Measurements from ENCODE around the gene UPP2. TPM values are rescaled to one million over a fixed set of nuclear protein-coding genes. Genes with fewer than 3 reads are reported as not detected.

The UPP2 gene
- under 1 TPM in 3 of 12 donors, not detected in 9; 0.06 to 0.08 (median 0.08) TPM for polyA plus RNA-seq (ENCODE audit: insufficient read length in 12 of 12)
- long read RNA-seq, donor 1, result 0 reads
- long read RNA-seq, donor 2, result 0 reads
- long read RNA-seq, donor 3, result 0 reads
- long read RNA-seq, donor 4, result 0 reads
- long read RNA-seq, donor 5, result 0 reads
- long read RNA-seq, donor 6, result 0 reads
- long read RNA-seq, donor 7, result 0 reads
- long read RNA-seq, donor 8, result 0 reads
- long read RNA-seq, donor 9, result 0 reads
- long read RNA-seq, donor 10, result 0 reads
- long read RNA-seq, donor 11, result 0 reads

DNA sequence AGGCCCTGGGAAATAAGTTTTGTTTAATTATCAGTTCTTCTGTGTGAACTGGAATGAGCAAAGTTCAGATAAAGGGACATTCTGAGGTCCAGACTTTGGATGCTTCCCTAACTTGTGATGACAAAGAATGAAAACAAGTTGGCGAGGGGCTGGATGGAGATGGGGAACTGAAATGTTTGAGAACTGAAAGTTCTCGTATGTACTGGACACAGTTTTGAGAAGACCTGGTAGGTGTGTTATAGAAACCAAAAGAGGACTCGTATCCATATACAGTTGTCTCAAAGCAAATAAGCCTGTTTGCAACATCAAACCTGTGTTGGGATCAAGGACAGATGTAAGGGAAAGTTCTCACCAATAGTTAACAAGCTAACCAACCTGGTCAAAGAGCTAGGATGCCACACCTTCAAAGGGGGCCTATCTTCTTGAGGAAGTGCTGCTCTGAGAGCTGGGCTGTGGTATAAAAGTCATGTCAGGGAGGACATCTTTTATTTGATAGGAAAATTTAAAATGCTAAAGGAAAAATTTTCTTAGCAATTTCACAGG lies at the start of gene UPP2:
UPP2 (plus strand) TSS at position 493 of the 543 bp plus-strand sequence. CDS start 188 bp downstream, outside the sequence.
- no peak for DNase-seq

DNA sequence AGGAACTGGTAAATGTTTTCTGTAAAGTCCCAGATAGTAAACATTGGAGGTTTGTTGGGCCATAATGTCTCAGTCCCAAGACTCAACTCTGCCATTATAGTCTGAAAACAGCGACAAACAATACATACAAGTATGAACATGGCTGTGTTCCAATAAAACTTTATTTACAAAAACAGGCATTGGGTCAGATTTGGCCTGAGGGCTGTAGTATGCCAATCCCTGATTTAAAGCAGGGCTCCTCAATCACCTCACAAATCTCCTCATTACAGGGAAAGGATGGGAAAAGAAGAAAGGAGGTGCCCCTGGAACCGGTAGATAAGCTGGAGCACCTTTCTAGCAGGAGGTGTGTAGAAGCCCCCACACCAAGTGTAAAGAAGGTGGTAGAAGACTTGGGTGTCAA lies 48.9 kb upstream of the UPP2 start:
- no peak for DNase-seq

DNA sequence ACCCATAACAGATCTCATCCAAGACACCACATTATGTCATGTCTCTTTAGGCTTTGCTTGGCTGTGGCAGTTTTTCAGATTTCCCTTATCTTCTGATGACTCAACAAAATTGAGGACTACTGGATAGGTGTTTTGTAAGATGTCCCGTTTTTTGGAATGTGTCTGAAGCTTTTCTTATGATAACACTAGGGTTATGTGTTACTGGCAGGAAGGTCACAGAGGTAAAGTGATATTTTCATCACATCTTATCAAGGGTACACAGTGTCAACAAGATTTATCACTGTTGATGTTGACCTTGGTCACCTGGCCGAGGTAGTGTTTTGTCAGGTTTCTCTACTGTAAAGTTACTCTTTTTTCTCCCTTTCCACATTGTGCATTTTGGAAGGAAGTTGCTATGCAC lies 44.8 kb upstream of the UPP2 start:
- DNase-seq, result no peak

DNA sequence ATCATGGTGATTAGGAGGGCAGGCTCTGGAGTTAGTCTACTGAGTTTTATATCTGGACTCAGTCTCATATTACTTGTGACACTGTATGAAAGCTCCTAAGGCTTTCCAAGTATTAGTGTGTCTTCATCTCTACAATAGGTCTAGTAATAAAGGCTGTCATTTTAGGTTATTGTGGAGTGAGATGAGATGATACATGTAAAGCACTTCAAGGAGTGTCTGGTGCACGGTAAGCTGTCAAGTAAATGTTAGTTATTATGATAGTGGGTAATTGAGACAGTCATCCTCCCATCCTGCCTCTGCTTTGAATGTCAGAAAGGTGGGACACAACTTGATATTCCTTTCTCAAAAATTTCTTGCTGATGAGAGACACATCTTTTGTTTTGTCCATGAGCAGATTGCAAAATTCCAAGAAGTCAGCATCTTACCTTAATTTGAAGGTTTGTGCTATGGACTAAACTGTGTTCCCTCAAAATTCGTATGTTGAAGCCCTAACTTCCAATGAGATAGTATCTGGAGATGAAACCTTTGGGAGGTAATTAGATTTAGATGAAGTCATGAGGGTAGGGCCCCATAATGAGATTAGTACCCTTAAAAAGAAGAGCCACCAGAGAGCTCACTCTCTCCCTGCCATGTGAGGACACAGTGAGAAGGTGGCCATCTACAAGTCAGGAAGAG lies 41.4 kb upstream of the UPP2 start:
- no peak for DNase-seq

DNA sequence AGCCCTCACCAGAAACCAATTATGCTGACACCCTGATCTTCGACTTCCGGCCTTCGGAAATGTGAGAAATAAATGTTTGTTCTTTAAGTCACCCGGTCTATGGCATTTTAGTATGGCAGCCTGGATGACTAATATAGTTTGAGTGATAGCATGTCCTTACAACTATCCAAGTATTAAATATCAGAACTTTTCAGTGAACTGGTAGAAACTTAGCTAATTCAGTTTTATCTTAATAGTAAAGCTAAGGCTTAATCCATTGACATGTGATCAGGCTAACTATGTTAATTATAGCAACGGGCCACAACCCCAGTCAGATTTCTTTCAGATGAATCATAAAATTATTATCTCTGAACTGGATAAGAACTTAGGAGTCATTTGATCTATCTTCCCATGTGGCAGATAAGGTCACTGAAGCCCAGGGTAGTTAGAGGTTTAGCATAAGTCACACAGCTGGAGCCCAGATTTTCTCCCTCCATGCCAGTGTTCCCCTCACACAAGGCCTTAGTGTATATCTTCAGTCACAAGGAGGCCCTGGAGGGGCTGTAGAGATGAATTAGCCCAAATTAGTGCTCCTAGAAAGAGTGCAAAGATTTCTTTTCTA lies 40.7 kb upstream of the UPP2 start:
- no peak for DNase-seq

DNA sequence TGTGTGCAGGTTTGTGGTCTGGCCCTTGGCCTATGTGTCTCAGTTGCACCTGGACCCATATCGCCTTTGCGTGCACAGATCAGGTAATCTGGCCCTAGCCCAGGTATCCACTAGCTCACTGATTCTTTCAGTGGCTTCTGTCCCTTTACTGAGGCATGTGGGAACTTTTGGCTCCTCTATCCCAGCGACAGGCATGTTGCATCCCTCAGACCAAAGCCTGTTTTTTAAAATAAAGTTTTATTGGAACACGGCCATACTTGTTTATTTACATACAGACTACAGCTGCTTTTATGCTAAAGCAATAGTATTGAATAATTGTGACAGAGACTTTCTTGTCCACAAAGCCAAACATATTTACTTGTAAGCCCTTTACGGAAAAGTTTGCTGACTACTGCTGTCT lies 39.9 kb upstream of the UPP2 start:
- DNase-seq, result no peak

DNA sequence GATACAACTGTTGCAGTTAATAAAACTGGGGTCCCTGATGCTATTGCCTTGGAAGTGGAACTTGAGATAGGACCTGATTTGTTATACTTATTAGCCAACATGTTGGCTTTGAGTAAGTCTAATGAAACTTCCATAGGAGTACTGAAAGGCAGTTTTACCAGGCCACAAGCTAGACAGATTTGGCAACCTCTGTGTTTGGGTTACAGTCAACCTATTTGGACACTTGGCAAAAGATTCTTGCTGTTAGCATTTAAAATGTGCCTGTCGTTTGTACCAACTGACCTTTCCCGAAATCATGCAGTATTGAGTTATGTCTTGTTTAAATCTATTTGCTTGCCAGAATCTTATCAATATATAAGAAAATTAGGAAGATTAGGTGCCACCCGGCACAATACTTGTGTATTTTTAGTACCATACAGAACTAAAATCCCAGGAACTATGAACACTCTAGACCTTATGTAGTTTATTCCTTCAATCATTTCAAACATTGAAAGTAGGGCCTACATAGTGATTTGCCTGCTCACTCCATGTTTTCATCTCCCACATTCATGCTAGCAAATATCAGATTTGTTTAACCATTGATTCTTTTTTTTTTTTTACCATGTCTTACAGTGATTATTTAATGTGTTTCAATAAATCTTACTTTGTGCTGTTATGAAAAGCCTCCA lies 35.5 kb upstream of the UPP2 start:
- DNase-seq, result no peak

DNA sequence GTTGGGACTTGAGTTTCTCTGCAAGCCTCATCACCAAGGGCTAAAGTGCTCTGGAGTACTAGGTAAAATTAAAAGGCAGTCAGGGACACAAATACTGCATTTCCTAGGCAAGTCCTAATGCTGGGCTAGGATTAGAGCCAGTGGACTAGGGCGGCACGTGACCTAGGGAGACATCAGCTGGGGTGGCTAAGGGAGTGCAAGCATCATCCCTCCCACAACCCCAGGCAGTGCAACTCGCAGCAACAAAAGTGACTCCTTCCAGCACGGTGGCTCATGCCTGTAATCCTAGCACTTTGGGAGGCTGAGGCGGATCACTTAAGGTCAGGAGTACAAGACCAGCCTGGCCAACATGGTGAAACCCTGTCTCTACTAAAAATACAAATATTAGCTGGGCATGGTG lies 30.7 kb upstream of the UPP2 start:
- DNase-seq, result no peak

DNA sequence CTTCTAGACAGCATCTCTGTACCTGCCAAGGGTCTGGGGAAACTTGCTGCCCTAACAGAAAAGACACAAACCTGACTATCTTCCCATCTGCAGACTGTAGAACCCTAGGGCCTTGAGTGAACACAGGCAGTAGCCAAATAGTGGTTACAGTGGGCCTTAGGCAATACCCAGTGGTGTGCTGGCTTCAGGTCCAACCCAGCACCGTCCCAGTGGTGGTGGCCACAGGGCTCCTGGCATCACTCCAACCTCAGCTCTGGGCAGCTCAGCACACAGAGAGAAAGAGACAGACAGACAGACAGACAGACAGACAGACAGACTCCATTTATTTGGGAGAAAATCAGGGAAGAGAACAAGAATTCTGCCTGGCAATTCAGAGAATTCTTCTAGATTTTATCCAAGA lies 29.3 kb upstream of the UPP2 start:
- no peak for DNase-seq

DNA sequence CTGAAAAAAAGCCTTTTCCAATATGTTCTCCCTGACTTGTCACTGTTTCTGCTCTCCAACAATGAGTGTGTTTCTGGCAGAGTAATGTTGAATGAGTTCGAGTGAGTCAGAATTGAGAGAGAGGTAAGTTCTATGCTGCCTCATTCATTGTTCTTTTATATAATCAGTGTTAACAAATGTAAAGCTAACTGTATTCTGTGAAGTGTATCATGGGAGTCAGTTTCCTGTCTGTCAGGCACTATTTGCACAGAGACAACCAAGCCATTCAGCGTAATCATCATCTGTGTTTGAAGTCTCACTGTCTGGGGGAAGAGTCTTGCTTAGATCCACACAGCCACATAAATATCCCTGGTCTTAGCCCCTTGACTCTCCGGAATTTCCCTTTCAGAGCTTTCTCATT lies 22.0 kb upstream of the UPP2 start:
- DNase-seq, result no peak

DNA sequence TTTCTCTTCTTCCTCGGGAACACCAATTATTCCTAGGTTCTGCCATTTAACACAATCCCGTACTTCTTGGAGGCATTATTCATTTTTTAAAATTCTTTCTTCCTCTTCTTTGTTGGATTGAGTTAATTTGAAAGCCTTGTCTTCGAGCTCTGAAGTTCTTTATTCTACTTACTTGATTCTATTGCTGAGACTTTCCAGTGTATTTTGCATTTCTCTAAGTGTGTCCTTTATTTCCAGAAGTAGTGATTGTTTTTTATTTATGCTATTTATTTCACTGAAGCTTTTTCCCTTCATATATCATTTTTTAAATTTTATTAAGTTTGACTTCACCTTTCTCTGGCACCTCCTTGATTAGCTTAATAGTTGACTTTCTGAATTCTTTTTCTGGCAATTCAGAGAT lies 13.6 kb upstream of the UPP2 start:
- no peak for DNase-seq

DNA sequence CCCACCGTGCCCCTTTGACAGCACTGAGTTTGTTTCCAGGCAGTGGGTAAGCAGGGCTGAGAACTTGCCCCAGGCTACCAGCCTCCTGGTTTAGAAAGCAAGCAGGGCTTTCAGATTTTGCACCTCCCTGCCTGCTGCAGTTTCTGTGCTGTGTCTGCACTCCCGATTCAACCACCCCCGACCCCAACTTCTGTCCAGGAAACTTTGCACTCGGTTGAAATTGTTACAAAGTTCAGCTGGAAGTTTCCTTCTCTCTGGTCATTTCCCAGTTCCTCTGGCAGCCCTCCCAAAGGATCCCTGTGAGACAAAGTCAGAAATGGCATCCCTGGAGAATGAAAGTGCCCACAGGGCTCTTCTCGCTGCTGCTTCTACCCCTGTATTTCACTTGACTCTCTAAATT lies 12.4 kb upstream of the UPP2 start:
- no peak for DNase-seq

DNA sequence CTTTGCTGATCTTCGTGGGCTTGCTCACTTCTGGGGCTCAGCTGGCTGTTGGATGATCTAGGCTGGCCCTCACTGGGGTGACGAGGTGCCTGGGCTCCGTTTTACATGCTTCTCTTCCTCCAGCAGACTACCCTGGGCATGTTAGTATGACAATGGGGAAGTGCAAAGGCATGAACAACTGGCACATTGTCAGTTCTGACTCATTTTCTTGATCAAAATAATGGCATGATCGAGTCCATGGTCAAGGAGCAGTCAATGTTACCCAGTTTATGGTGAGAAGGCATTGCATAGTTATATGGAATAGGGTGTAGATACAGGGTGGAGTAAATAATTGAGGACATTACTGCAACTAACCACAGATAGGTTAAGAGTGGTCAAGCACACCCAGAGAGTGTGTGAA lies 10.0 kb upstream of the UPP2 start:
- DNase-seq, result no peak

DNA sequence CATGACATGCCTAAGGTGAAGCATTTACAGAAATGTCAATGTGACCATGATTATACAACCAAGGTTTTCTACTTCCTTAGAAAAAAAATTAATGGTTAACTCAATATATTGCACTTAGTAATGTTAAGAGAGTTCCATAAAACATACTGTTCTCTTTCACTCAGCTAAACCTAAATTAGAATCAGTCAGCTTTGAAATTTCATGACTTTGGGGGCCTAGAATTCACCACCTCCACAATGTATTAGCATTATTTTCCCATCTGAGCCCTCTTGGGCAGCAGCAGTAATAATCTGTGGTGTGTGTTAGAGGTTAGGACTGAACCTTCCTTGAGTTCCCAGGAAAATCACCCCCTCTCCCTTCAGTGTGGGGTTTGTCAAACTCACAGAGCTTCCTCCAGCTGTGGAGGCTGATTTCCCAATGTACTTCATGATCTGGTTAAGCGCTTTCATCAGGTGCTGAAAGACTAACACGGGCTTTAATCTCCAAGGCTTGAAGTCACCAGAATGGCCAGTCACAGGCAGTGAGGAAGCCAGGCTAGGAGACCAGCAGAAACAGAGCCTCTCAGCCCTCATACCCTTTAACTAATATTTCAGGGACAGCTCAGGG lies 7.1 kb upstream of the UPP2 start:
- DNase-seq, result no peak

DNA sequence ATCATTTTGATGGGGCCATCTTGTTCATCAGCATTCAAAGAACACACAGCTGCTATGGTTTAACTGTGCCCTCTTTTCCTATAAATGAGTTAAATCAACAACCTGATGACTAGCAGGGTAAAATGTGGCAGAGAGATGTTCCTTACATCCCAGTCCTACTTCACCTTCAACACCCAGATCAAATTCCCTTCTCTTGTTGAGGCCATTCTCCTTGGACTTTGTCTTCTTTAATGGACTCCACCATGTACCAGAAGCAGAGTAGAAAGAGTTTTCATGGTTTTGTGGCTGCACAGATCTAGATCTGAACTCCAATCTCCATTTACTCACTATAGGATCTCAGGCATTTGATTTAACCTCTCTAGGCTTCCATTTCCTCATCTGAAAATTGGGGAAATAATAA lies 6.4 kb upstream of the UPP2 start:
- DNase-seq, result no peak

DNA sequence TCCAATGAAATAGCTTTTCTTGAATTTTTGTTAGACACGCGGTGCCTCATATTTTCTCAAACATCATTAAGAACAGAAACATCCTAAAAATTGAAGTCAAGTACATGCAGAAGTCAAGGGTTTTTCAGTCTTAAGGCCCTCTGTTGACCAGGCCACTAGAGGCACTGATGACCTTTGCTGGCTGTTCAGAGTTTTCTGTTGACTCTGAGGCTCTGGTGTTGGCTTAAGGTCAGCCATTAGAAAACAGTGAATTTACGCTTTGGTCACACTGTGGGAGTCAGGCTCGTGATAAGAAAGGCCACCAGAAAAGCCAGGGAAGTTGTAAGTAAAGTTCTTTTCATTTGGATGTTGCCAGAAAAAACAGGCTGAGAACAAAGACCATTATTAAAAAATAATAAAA lies 5.8 kb upstream of the UPP2 start:
- DNase-seq, result no peak

DNA sequence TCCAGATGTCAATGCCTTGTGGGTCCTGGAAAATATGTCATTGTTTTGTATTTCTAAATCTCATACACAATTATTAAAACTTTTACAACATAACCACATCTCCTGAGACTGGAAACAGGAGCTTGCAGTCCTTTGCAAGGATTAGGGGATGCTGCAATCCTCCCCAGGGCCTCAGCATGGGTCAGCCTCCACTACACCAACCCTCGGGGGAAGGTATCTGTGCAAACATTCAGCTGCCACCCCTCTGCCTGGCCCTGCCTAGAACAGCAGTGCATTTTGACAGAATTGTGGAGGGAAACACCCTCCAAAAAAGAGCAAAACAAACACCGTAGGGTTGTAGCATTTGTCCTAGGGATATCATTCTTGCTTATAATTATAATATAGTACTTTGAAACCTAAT lies 4.2 kb upstream of the UPP2 start:
- DNase-seq, result no peak

DNA sequence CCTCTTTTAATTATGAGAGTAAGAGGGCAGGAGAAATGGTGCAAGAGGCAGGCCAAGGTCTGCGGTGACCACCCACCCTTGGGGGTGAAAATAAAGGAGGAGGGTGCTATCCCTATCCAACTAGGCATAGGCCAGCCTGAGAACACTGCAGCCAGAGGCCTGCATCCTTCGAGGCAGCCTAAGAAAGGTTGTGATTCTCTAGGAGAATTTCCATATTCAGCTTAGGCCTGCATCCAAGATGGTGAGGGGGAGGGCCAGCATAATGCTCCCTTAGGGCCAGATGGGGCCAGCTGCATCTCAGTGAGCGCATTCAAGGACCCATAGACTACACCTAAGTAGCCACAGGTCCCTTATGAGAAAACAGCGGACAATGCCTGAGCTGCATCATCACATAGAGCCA lies 3.5 kb upstream of the UPP2 start:
- DNase-seq, result no peak

DNA sequence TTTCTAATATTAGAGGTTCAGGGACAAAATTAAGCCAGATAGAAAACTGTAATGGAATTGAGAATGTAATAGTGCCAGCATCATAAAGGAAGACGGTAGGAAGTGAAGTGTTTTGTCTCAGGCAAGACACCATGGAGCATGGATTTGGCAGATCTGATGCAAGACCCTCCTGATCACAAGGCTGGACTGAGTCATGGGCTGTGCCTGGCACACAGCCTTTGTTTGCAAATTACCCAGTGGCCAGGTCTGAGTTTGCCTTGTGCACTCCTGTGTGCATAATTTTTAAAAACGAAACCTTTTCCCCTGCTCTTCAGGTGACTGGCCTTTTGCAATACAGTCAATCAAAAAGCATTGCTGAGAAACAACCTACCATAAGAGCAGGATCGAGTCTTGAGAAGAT lies 2.0 kb upstream of the UPP2 start:
- DNase-seq, result no peak

DNA sequence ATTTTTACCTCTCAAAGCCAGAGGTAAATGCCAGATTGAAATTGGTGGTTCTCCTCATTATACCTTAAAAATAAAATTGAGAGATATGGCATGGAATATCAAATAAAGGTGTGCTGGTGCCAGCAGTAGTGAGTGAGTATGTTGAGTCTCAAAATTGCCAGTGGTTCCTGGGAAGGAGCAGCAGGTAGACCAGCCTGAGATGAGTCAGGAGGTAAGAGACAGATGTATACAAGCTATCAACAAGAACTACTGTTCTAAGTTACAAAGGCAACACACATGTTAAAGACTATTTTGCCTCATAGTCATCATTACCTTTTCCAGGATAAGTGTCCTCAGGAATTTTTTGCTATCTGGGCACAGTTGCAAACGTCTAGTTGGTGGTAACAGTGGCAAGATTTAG lies 1.3 kb upstream of the UPP2 start:
- DNase-seq, result no peak

DNA sequence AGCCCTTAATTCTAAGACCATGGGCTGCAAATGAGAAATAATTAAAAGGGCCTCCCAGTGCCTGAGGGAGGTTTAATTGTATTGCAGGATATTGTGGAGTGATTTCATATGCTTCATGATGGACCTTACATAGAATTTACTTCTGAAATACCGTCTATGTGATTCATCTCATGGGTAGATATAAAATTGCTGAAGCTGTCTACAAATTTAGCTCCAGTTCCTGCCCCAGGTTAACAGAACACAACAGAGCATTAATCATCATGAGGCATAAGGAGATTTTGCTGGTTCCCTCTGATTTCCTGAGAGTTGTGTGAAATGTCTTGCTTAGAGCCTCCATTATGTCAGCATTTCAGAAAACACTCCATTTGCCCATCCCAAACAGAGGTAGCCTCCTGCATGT lies 770 bp downstream of the UPP2 start:
- DNase-seq, result no peak

DNA sequence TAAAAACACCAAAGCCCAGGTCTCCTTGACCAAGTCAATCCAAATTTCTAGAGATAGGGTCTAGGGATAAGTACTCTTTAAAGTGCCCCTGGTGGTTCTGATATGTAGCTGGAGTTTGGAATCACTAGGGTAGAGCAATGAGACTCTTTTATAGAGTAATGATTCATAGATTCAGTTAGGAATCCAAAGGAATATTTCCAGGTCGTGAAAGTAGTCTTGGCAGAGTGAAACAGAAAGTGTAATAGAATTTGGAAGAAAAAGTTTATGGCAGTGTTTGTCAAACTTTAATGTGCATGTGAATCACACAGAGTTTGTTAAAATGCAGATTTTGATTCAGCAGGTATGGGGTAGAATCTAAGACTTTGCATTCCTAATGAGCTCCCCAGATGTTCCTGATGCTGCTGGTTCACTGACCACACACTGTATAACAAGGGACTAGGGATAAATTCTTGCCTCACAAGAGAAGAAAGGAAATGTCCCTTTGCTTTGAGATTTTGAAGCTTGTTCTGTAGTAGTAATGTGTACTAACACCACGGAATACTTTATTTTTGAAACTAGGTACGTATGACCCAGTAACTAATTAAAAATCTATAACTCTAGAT lies 1.8 kb downstream of the UPP2 start:
- peak; percentile 35 for DNase-seq
